NCI-H128 (cell line): ENCODE data around the gene WDSUB1.

ENCODE experiments used
- DNase-seq: peaks from one replicate; lab custom pipeline; 2025; ENCODE audit not compliant: unreplicated experiment; lab: John Stamatoyannopoulos, UW

WDSUB1 gene

GRCh38 chr2:159266554-159266953 is 19.9 kb downstream of the WDSUB1 start:
- no peak for DNase-seq

DNA sequence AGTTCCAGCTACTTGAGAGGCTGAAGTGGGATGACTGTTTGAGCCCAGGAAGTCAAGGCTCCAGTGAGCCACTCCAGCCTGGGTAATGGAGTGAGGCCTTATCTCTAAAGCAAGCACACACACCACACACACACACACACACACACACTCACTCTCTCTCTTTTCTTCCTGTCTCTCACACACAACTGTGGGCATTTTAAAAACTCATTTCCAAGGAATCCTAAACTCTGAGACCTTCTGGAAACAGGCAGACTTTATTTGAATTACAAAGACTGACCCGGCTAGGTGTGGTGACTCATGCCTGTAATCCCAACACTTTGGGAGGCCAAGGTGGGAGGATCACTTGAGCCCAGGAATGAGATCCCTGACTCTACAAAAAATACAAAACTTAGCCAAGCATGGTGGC is 21.3 kb downstream of the WDSUB1 start:
- DNase-seq: no peak

- no peak for DNase-seq
Observed at GRCh38 chr2:159262904-159263303, 23.6 kb downstream of the WDSUB1 start.

DNA sequence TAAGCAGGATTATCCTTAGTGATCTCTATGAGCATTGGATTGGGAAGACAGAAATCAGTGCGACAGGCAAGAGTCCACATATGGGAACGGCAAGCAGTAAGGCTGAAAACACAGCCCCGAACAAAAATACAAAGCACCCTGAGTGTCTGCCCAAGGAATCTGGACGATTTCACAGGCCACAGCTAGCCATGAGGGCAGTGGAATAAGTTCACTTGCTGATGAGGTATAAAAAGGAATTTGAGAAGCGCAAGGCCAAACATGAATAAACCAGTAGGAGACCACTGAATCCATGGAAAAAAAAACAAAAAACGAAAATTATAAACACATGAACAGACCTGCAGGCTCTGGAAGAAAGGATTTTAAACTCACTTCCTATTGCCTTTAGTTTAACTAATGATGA is 24.3 kb downstream of the WDSUB1 start:
- DNase-seq: no peak

- no peak for DNase-seq
Observed at GRCh38 chr2:159256159-159256558, 30.3 kb downstream of the WDSUB1 start.

DNA sequence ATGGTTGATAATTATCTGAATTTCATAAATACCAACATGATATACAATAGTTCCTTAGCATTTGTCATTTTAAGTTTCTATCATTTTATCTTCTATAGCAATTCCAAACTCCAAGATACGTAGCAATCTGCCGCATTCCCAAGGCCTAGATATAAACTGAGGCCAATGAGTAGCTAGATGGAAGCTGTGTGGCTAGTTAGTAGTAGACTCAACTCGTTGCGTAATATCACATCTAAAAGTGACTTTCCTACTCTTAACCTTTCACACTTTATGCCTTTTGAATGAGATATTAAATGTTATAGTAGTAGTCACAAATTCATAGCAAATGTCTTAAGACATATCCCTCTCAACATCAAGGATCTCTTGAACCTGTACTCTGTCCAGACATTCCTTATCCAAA is 33.6 kb downstream of the WDSUB1 start:
- no peak for DNase-seq

- DNase-seq: no peak
Observed at GRCh38 chr2:159251296-159252173, 35.0 kb downstream of the WDSUB1 start.

DNA sequence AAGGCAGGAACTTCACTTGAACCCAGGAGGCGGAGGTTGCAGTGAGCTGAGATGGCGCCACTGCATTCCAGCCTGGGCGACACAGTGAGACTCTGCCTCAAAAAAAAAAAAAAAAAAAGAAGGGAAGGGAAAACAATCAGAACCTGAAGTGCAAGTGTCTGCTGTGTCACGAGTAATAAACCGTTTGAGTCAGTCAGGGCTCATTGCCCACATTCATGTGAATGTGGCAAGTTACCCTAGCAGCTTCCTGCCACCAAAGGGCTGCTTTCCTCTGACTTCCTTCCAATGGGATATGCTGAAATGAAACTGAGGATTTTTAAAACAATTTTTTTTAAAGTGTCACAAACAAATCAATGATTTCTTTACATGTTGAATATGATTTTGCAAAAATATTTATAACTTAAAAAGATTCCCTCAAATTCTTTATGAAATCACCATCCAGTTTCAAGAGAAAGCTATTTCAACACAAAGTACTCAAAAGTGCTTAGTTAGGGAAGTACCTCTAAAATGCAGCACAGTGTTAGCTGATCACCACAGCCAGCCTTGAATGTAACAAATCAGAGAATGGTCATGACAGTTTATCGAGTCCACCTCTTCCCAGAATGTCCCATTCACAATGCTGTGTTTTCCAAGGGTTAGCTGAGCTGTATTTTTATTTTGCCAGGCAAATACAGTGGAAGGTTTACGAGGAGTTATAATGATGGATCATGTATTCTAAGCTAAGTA is 36.4 kb downstream of the WDSUB1 start:
- DNase-seq: no peak

DNA sequence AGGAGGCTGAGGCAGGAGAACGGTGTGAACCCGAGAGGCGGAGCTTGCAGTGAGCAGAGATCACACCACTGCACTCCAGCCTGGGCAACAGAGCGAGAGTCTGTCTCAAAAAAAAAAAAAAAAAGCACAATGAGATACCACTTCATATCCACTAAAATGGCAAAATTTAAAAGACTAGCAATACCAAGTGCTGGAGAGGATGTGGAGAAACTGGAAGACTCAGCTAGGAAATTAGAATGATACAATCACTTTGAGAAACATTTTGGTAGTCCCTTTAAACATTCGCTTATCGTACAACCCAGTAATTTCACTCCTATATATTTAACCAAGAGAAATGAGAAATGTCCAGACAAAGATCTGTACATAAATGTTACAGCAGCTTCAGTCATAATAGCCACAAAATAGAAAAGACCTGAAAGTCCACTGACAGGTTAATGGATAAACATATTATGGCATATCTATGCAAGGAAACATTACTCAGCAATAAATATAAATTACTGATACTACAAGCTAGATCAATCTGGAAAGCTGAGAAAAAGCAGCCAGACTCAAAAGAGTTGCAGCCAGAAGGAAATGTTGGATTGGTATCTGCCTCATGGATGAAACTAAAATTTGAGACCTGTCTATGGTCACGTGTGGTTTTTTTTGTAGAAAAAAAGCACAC is 40.0 kb downstream of the WDSUB1 start:
- DNase-seq: no peak

DNA sequence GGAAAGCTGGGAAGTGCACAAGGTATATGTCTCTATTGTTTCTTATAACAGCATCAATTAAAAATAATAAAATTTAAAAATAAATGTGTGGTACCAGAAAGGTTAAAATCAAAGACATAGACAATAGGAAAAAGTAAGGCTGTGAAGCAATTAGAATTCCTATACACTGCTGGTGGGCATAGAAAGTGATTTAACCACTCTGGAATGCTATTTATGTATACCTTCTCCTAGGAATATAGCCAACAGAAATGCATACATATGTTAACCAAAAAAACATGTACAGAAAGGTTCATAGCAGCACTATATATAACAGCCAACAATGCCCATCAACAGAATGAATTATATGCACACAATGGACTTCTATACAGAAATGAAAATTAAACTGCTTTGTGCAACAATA is 43.0 kb downstream of the WDSUB1 start:
- DNase-seq: no peak

DNA sequence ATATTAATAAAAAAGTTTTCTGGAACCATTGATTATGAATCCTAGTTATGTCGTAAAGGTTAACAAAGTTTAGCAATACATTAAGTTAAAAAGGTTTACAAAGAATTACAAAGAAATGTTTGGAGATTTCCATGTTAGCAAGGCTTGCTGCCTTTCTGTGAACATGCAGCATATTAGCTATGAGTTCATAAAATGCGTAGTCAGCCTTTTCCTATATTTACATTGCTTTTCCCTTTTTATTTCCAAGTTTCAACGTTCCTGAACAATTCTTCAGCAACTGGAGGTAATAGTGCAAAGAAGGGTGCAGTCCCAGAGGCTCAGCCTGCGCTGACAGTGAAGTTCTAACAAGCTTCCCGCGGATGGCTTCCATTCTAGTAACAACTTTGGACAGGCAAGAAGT is 51.6 kb downstream of the WDSUB1 start:
- DNase-seq: no peak

- no peak for DNase-seq
Observed at GRCh38 chr2:159232456-159233170, 53.9 kb downstream of the WDSUB1 start.

GRCh38 chr2:159230145-159230877 is 56.2 kb downstream of the WDSUB1 start:
- no peak for DNase-seq

GRCh38 chr2:159229476-159230144 is 56.9 kb downstream of the WDSUB1 start:
- no peak for DNase-seq

- DNase-seq: no peak
Observed at GRCh38 chr2:159228081-159228581, 58.4 kb downstream of the WDSUB1 start.

DNA sequence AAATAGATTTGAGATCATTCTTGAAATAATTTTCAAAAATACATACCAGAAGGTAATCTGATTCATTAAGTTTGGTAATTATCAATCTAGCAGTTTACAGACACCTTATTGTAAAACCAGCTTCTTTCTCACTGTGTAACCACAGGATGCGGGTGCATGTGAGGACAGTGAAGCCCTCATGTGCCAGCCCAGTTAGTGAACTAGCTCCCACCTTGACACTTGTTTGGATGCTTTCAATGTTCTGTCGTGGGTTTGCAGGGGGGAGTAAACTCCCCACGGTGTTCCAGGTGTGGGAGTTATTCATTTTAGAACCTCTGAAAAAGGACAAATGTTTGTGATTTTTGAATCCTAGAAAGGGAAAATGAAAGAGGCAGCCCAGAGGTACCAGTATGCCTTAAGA is 59.0 kb downstream of the WDSUB1 start:
- DNase-seq: no peak

- DNase-seq: peak; percentile 18
Observed at GRCh38 chr2:159226608-159227385, 59.7 kb downstream of the WDSUB1 start.

DNA sequence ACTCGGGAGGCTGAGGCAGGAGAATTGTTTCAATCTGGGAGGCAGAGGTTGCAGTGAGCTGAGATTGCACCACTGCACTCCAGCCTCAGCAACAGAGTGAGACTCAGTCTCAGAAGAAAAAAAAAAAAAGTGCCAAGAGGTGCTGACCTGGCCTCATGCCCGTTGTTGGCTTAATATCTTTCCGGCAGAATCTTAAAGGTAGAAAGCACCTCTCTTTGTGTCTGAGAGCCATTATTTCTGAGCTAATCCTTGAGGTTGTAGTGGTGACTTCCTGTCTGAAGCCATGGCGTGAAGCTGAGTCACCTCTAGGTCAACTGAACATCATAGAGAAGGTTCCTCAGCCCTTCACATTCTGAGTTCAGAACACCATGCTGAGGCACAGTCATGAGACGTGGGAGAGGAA is 60.4 kb downstream of the WDSUB1 start:
- DNase-seq: no peak
